ENCODE data around the gene TMEM174. TPM values are rescaled to one million over a fixed set of nuclear protein-coding genes. Genes with fewer than 3 reads are reported as not detected.
A peak's percentile ranks its signal among the peaks of the same experiment; 100 is the strongest.

The TMEM174 gene
- total and polyA plus RNA-seq, 2 of the 4 experiments (the other 2 are of a cell fraction) = not detected

DNA sequence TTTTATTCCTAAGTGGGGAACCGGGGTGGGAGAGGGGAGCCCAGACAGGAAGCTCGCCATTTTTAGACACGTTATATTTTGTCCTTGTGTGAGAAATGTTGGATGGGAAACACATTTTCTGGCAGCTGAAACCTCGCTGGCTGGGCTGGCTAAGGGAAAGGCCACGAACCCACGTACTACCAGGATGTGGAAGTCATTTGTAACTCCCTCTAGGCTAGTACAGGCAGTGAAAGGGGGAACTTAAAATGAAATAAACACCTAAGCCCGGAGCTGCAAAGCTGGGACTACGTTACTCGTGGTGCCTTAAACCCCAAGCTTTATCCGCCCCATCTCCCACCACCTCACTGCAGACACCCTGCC lies 42.5 kb downstream of the TMEM174 start:
- in situ Hi-C loops (cut with MboI; ENCODE audit: low sequenced_read_pairs) (no loop called here), intact Hi-C loops (cut with micrococcal nuclease) (loop anchor here (5.0 kb wide), 3 partner anchors 82 to 322 kb away; no protein-coding TSS in a partner anchor), dilution Hi-C loops (cut with HindIII; ENCODE audit: low sequenced_read_pairs, unreplicated experiment) (no loop called here)
- H2AK9ac ChIP-seq (replicated peaks; ENCODE audit: low read depth, low read length, poor library complexity) = no peak overlapping the region
- peak overlapping the region; percentile 97 for H2AFZ ChIP-seq (replicated peaks; ENCODE audit: low read length, poor library complexity)
- 0 out of 2 replicates have a peak overlapping the region, but pooled peaks have one; percentile 5 for H2BK20ac ChIP-seq (ENCODE audit: low read depth, low read length)
- peak overlapping the region; percentile 53 for H3K4me2 ChIP-seq (ENCODE audit: low read depth, low read length)
- ChIA-PET POLR2A (ENCODE audit: unreplicated experiment) (interaction anchor here (0.9 to 1.2 kb wide), 2 partner anchors 233 to 235 kb away, joined by 3 to 4 read pairs; partner anchors contain the start of gene FOXD1), CTCF (interaction anchor here (1.0 to 3.0 kb wide), 14 partner anchors 10 to 323 kb away, joined by 3 to 19 read pairs (median 5); no protein-coding TSS in a partner anchor)
- no peaks in the 10 kb centered on the region for H3K36me3 ChIP-seq (ENCODE audit: control insufficient read depth, insufficient read depth, low read length)
- no peak overlapping the region for H2BK5ac ChIP-seq (ENCODE audit: low read depth, low read length, poor library complexity, severe bottlenecking)
- 0 out of 2 replicates have a peak, but pooled peaks cover 3% of the 10 kb centered on the region for H3K27me3 ChIP-seq (ENCODE audit: control insufficient read depth, insufficient read depth, low read length)
- no TSS peak for BruUV-seq (replicated peaks)
- no peak overlapping the region for H3K56ac ChIP-seq (ENCODE audit: extremely low read depth, insufficient read depth, low read length)
- 0 out of 2 replicates have a peak, but pooled peaks cover 2% of the 10 kb centered on the region for H3K4me1 ChIP-seq (ENCODE audit: control insufficient read depth, insufficient read depth, low read length)
- ATAC-seq (ENCODE audit: low read depth) (no peak; the same call in 1 of the 2 replicates), DNase-seq (no peak)
- no peak overlapping the region; the same call in 1 of the 2 replicates for H2AK5ac ChIP-seq (ENCODE audit: low read depth, low read length)
- H4K91ac ChIP-seq (ENCODE audit: insufficient read depth, low read depth, low read length) = no peak overlapping the region
- H2BK120ac ChIP-seq (ENCODE audit: low read depth, low read length) = peak overlapping the region; percentile 94
- no peaks in the 10 kb centered on the region for H3K9me3 ChIP-seq (ENCODE audit: control insufficient read depth, insufficient read depth, low read length)
- no peaks in the 10 kb centered on the region for H3K9me1 ChIP-seq (ENCODE audit: insufficient read depth, low read length)
- H3K9ac ChIP-seq (ENCODE audit: low read depth, low read length) = no peak overlapping the region; the same call in 1 of the 2 replicates
- H4K8ac ChIP-seq (ENCODE audit: low read depth in 2 of 2, low read length in 2 of 2) = peak overlapping the region in 1 of 2 experiments; percentile 50; a peak in 2 of 4 replicates
- TF ChIP-seq RCOR1 (IDR thresholded peaks at IDR 0.05; ENCODE audit: insufficient replicate concordance, low read length) (no peak), RFX5 (IDR thresholded peaks at IDR 0.05; ENCODE audit: low read depth, low read length) (no peak), MAZ (IDR thresholded peaks at IDR 0.05; ENCODE audit: borderline replicate concordance, low read depth, low read length) (no peak), CEBPB (IDR thresholded peaks at IDR 0.05; ENCODE audit: low read depth, low read length) (no peak), CHD1 (IDR thresholded peaks at IDR 0.05; ENCODE audit: low read depth, low read length) (no peak), MXI1 (IDR thresholded peaks at IDR 0.05; ENCODE audit: borderline replicate concordance, low read depth, low read length) (no peak), SMC3 (IDR thresholded peaks at IDR 0.05; ENCODE audit: low read depth, low read length) (no peak), BHLHE40 (IDR thresholded peaks at IDR 0.05; ENCODE audit: low read depth, low read length) (no peak), FOS (IDR thresholded peaks at IDR 0.05; ENCODE audit: low read depth, low read length) (no peak), RAD21 (IDR thresholded peaks at IDR 0.05; ENCODE audit: low read length) (no peak), POLR2A (IDR thresholded peaks at IDR 0.05; ENCODE audit: low read depth, low read length) (no peak), NFE2L2 (IDR thresholded peaks at IDR 0.05; ENCODE audit: low read depth, low read length) (no peak), MAFK (IDR thresholded peaks at IDR 0.05; ENCODE audit: low read depth, low read length) (no peak)
- TF ChIP-seq, protein P1, sequence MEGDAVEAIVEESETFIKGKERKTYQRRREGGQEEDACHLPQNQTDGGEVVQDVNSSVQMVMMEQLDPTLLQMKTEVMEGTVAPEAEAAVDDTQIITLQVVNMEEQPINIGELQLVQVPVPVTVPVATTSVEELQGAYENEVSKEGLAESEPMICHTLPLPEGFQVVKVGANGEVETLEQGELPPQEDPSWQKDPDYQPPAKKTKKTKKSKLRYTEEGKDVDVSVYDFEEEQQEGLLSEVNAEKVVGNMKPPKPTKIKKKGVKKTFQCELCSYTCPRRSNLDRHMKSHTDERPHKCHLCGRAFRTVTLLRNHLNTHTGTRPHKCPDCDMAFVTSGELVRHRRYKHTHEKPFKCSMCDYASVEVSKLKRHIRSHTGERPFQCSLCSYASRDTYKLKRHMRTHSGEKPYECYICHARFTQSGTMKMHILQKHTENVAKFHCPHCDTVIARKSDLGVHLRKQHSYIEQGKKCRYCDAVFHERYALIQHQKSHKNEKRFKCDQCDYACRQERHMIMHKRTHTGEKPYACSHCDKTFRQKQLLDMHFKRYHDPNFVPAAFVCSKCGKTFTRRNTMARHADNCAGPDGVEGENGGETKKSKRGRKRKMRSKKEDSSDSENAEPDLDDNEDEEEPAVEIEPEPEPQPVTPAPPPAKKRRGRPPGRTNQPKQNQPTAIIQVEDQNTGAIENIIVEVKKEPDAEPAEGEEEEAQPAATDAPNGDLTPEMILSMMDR (conservative IDR thresholded peaks at IDR 0.05; ENCODE audit: low read depth, low read length) = no peak
- TF ChIP-seq, protein P2, sequence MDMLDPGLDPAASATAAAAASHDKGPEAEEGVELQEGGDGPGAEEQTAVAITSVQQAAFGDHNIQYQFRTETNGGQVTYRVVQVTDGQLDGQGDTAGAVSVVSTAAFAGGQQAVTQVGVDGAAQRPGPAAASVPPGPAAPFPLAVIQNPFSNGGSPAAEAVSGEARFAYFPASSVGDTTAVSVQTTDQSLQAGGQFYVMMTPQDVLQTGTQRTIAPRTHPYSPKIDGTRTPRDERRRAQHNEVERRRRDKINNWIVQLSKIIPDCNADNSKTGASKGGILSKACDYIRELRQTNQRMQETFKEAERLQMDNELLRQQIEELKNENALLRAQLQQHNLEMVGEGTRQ (IDR thresholded peaks at IDR 0.05; ENCODE audit: low read depth, low read length) = no peak
- TF ChIP-seq, protein P3, sequence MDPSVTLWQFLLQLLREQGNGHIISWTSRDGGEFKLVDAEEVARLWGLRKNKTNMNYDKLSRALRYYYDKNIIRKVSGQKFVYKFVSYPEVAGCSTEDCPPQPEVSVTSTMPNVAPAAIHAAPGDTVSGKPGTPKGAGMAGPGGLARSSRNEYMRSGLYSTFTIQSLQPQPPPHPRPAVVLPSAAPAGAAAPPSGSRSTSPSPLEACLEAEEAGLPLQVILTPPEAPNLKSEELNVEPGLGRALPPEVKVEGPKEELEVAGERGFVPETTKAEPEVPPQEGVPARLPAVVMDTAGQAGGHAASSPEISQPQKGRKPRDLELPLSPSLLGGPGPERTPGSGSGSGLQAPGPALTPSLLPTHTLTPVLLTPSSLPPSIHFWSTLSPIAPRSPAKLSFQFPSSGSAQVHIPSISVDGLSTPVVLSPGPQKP (IDR thresholded peaks at IDR 0.05; ENCODE audit: borderline replicate concordance, low read depth, low read length) = no peak
- H4K5ac ChIP-seq (ENCODE audit: low read depth, low read length) = no peak overlapping the region
- H2BK15ac ChIP-seq (ENCODE audit: low read depth, low read length) = peak overlapping the region; percentile 8; the same call in 1 of the 3 replicates
- H3K14ac ChIP-seq (replicated peaks; ENCODE audit: low read depth, low read length) = peak overlapping the region; percentile 20; the same call in 1 of the 2 replicates
- no peaks in the 10 kb centered on the region for H3K79me1 ChIP-seq (ENCODE audit: low read depth in 1 of 2, low read length in 2 of 2)
- H3K27ac ChIP-seq (ENCODE audit: insufficient read depth, low read length) = no peak overlapping the region; the same call in 1 of the 2 replicates
- H3K18ac ChIP-seq (ENCODE audit: low read depth, low read length) = no peak overlapping the region
- no peak overlapping the region; the same call in 1 of the 2 replicates for H3K23ac ChIP-seq (ENCODE audit: low read depth, low read length)
- peak overlapping the region; percentile 35 for H3K4me3 ChIP-seq (ENCODE audit: insufficient read depth, low read depth, low read length)
- H3K4ac ChIP-seq (ENCODE audit: low read depth, low read length) = peak overlapping the region; percentile 29; the same call in 1 of the 2 replicates
- WGBS, 2 experiments (ENCODE audit: extremely low coverage in 2 of 2, insufficient read length in 1 of 2) = no CpG with 5 or more reads among the region's 10 CpGs
- no peaks in the 10 kb centered on the region for H4K20me1 ChIP-seq (ENCODE audit: insufficient read depth, low read length)

Measured in IMR-90 (cell line).